ENCODE measurements around the gene EYA2.

The EYA2 gene

GRCh38 chr20:47232518-47232917 is 337.9 kb downstream of the EYA2 start:
- in situ Hi-C loops (cut with HindIII; ENCODE audit: low sequenced_read_pairs), result no loop called here

DNA sequence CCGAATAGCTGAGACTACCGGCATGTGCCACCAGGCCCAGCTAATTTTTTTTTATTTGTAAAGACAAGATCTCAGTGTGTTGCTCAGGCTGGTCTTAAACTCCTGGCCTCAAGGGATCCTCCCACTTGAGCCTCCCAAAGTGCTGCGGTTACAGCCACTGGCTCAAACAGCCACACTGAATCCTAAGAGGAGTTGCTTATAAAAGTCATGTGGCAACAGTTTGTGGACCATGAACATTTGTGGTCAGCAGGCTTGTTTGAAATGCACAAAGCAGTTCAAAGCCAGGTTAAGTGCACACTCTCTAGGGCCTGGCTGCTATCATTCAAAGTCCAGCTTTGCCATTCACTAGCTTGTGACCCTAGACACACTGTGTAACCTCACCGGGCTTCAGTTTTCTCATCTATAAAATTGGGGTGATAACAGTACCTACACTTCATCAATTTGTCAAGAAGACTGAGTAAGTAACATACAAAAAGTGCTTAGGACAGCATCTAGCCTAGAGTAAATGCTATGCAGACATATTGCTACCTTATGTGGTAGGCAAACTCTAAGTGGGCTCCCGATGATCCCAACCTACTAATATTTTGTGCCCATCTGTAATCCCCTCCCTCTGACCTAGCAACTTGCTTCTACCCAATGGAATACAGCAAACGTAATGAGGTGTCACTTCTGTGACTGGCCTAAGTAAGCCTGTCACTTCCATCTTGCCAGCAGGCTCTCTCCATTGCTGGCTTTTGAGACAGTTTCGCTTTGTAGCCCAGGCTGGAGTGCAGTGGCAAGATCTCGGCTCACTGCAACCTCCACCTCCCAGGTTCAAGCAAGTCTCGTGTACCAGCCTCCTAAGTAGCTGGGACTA is 338.9 kb downstream of the EYA2 start:
- in situ Hi-C loops (cut with HindIII; ENCODE audit: low sequenced_read_pairs), result no loop called here

GRCh38 chr20:47235111-47235510 is 340.5 kb downstream of the EYA2 start:
- in situ Hi-C loops (cut with HindIII; ENCODE audit: low sequenced_read_pairs), result no loop called here

DNA sequence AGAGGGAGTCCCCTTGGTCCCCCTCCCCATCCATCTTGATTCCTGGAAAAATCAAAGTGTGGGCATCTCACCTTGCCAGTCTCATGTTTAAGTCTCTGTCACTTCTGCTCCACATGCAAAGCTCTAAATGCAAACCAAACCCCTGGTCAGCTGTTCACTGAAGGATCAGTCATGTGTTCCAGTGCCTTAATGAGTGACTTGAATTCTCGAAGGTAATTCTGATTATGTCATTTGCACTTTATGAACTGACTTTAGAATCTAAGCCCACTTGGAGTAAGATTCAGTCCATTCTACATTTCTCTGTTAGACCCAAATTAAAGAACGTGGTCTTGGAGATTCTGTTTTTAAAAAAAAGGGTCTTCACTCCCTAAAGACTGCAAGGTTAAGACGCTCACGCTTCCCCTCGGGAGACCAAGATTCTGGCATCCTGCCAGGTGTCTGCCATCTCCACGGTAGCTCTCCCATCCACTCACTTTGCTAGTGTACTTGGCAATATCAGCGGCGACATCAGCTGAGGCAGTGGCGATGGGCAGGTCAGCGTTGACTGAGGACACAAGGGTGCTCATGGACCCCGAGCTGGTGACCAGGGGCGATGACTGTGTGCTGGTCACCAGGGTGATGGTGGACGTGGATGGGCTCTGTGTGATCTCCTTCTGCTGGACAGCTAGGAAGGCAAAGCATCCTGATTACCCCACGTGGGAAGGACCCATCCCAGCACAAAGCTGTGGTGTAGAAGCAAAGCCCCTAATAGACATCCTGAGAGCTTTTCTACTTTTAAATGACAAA is 341.4 kb downstream of the EYA2 start:
- in situ Hi-C loops (cut with HindIII; ENCODE audit: low sequenced_read_pairs), result no loop called here

DNA sequence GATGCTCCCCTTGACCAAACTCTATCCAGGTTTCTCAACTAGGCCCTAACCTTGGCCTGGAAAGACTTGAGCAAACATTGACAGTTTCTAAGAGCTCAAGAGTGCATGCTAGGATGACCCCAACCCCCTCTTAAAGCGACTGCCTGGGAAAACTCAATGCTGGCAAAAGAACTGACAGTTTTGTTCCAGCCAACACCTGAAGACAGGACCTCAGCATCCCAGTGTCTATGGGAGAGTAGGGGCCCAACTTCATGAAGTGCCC is 341.9 kb downstream of the EYA2 start:
- in situ Hi-C loops (cut with HindIII; ENCODE audit: low sequenced_read_pairs), result no loop called here

- in situ Hi-C loops (cut with HindIII; ENCODE audit: low sequenced_read_pairs), result no loop called here
Observed at GRCh38 chr20:47237715-47238114, 343.1 kb downstream of the EYA2 start.
